Stimulated activated CD4-positive, alpha-beta T cell treated with anti-CD3 and anti-CD28 coated beads, Interleukin-4, amount 100 ng/mL, for 1 hour (primary cell): Measurements from ENCODE around the gene CCNF.
"Not testable (repeated sequence)": the region's sequence is repeated elsewhere in the genome, so short reads cannot be mapped to it uniquely, and the experiment has no call there.

ENCODE experiments used
- DNase-seq: peaks from one replicate; pipeline ENCODE4 v3.0.0-alpha.2; 2020

Gene CCNF

DNA sequence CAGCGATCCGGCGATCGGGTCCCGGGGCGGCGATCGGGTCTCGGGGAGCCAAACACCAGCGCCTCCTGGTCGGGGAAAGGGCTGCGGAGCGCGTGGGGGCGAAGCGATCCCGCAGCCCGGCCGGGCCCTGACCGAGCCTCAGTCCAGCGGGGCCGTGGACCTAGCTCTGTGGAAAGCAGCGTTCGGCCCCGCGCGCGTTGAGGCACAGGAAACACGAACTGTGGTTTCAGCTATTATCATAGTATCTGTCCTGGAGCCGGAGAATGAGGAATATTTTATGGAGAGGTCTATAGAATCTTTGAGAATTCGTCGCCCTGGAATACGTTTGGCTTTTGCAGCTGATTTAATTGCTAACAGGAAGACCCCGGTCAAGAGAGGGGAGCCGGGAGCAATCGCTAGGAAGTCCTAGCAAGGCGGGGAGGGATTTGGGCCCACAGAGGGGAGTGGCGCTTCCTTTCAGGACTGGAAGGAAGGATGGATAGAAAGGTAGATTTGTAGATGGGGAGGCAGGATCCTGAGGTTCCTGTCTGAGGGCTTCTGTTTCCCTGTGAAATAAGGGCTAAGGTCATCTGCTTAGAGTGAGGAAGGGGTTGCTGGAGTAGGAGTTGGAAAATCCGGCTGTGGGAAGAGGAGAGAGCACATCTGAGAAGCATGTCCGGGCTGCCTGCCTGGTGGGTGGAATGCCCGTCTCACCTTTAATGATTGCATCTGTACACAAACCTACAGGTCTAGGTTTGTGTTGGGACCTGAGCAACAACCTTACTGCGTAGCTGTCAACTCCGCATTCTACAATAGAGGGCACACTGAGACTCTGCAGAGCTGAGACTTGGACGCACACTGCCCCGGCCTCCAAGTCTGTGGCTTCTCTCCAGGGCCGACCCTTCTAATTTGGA, 770 bp downstream of the CCNF start:
- no peak for DNase-seq

DNA sequence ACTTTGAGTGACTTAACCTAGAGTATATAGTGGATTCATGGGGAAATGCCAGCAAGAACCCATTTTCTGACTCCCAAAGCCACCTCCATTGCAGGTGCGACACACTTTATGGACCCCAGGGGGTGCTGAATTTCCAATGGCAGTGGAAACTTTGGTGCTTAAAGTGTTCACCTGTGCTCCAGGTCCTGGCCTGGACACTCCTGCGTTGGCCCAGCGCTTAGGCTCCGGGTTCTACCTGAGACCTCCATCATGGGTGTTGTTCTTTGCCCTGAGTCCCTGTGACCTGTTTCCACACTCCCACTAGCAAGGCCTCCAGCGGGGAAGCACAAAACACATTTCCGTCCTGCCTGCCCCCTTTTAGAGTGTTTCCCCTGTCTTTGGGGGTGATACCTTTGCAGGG, 3.0 kb downstream of the CCNF start:
- no peak for DNase-seq

DNA sequence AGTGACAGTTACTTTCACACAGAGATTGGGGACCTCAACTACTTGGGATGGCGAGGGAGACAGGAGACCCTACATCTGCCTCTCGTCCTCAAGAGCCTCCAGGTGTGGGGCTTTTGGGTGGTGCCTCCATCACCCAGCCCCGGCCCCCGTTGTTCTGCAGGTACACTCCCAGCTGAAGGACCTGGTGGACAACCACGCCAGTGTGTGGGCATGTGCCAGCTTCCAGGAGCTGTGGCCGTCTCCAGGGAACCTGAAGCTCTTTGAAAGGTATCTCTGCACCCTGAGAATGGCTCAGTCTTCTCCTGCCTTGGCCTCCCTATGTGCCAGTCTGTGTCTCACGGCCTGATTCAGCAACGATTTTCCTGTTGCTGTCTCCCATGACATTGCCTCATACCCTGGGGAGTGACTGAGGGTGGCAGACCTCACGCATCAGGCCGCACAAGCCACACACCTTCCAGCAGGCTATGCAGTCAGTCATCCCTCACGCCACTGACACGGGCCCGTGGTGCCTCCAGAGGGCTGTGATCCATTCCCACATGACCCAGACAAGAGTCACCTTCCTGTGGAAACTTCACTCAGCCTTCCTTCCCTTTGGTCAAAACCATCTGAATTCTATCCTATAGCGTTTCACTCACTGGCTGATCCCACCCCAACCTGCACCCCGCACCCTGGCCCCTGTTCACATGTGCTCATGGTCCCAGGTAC, 3.7 kb downstream of the CCNF start:
- no peak for DNase-seq

DNA sequence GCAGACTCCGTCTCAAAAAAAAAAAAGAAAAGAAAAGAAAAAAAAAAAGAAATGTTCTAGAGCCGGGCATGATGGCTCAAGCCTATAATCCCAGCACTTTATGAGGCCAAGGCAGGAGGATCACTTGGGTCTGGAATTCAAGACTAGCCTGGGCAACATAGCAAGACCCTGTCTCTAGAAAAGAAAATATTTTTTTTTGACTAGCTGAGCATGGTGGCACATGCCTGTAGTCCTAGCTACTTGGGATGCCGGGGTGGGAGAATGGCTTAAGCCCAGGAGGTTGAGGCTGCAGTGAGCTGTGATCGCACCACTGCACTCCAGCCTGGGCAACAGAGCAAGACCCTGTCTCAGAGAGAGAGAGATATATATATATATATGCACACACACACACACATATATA, 6.0 kb downstream of the CCNF start:
- not testable (repeated sequence) for DNase-seq

DNA sequence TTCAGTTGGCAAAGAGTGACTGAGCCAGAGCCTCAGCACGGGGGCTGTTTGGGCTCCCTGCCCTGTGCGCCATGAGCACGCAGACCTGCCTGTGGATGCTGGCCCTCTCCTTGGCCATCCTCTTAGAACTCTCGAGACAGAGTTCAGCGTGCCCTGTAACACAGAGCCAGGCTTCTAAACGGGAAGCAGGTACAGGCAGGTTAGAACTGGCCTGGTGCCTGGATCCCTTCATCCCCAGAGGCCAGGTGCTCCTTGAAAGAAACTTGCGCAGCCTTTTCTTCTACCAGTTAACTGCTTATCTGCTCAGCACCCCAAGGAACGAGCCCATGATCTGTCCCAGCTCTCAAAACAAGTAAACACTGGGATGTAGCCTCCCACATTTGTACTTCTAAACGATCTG, 6.9 kb downstream of the CCNF start:
- DNase-seq = no peak

DNA sequence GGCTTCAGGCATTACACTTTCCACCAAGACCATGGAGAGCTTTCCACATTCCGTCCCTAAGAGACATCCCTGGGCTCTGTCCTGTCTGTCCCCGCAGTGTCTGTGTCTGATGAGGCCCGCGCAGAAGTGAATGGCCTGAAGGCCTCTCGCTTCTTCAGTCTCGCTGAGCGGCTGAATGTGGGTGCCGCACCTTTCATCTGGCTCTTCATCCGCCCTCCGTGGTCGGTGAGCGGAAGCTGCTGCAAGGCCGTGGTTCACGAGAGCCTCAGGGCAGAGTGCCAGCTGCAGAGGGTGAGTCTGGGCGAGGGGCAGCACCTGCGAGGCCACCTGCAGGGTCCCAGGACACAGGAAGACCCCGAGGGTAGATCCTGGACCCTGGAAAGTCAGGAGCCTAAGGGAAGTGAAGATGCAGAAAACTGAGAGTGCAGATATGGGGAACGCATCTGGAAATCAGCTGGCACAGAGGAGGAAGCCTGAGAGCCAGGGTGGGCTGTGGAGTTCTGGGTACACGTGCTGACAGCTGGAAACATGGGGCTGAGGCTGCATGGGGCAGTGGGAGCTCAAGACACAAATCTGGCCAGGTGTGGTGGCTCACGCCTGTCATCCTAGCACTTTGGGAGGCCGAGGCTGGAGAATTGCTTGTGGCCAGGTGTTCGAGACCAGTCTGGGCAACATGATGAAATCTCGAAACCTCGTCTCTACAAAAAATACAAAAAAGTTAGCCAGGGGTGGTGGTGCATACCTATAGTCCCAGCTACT, 8.0 kb downstream of the CCNF start:
- no peak for DNase-seq

DNA sequence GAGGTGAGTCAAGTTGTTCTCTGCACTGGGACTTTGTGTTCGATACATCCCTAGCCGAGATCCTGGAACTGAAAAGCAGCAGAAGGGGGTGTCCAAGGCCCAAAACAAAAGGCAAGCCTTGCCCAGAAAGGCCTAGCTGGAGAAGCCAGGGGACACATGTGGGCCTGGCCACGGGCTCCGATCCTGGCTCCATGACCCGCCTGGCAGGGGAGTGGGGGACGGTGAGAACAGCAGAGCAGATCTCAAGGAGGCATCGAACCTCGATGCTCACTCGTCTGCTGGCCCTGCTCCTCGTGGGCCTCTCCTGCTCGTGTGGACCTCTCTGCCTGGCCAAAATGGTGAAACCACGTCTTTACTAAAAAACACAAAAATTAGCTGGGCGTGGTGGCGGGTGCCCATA, 8.9 kb downstream of the CCNF start:
- no peak for DNase-seq

DNA sequence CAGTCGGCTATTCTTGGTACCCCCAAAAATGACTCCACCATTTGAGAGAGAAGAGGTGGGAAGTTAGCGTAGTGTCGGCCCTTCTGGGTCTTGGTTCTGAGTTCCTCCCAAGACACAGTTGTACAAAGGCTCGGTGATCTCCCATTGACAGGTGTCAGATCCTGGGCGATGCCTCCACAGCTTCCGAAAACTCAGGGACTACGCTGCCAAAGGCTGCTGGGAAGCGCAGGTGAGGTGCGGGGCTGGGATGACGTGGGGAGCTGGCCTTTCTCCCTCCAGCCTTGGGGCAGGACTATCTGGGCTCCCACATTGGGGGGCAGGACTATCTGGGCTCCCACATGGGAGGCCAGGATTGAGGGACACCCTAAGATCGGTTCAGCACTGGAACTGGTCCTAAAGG, 10.4 kb downstream of the CCNF start:
- DNase-seq = no peak

DNA sequence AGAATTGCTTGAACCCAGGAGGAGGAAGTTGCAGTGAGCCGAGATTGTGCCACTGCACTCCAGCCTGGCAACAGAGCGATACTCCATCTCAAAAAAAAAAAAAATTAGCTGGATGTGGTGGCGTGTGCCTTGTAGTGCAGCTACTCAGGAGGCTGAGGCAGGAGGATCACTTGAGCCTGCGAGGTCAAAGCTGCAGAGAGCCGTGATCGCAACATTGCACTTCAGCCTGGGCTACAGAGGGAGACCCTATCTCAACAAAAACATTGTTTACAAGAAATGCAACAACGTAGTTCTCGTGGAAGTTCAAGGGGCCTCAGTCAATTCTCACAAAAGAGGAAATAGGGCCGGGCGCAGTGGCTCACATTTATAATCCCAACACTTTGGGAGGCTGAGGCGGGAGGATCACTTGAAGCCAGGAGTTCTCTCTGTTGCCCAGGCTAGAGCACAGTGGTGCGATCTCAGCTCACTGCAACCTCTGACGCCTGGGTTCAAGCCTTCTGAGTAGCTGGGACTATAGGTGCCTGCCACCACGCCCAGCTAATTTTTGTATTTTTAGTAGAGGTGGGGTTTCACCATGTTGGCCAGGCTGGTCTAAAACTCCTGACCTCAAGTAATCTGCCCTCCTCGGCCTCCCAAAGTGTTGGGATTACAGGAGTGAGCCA, 12.0 kb downstream of the CCNF start:
- DNase-seq = not testable (repeated sequence)

DNA sequence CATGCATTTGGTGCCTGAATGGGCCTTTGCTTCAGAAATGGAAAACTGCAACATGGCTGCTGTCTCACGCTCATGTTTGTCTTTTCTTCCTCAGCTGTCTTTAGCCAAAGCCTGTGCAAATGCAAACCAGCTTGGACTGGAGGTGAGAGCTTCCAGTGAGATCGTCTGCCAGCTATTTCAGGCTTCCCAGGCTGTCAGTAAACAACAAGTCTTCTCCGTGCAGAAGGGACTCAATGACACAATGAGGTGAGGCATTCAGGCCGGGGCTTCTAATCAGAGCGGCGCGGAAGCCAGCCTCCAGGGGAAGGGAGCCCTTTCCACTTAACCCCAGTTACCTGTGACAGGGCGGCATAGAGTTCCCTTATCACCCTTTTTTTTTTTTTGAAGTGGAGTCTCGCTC, 14.3 kb downstream of the CCNF start:
- DNase-seq = no peak

DNA sequence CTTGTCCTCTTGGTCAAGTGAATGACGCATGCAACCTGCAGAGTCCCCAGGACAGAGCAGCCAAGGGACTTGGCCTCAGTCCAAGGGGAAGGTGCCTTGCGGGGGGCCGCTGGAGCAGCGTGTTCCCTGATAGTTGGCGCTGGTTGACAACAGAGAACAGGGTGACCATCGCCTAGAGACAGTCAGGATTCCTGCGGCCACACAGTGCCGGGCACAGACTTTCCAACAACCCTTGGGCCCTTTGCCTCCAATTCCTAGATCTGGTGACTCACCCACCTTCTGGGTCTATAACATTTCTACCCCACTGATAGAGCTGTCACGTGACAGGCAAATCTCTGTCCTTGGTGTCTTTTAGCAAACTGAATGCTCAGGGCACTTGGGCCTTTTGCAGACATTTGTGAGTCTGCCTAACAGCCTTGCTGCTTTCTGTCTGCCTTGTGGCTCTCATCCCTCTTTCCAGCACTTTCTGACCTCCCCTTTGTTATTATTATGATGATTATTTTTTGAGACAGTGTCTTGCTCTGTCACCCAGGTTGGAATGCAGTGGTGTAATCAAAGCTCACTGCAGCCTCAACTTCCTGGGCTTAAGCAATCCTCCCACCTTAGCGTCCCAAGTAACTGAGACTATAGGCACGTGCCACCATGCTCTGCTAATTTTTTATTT, 18.8 kb downstream of the CCNF start:
- no peak for DNase-seq

DNA sequence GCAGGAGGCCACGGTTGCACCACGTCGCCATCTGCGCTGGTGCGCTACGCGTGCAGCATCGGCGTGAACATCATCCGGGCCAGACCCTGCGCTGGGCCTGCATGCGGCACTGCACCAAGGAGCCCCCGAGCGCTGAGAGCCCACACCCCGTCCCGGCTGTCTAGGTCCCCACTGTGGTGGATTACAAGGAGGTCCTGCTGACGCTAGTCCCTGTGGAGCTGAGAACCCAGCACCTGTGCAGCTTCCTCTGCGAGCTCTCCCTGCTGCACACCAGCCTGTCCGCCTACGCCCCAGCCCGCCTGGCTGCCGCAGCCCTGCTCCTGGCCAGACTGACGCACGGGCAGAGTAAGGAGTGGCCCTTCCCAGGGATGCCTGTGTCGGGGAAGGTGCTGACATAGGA, 19.9 kb downstream of the CCNF start:
- no peak for DNase-seq

DNA sequence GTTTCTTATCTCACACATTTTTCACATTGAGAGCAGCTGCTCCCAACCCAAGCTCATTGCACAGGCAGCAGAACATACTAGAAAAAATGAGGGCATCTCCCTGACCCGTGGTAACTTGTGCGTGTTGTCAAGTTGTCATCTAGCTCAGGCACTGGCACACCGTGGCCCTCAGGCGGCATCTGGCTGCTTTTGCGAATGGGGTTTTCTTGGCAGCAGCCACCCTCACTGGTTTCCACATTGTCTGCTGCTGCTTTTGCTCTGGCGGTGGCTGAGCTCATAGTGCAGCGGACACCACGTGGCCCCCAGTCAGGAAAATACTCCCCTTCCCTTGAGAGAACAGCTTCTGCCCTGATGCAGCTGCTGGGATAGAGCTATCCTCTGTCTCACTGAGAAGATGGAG, 21.3 kb downstream of the CCNF start:
- DNase-seq = no peak

DNA sequence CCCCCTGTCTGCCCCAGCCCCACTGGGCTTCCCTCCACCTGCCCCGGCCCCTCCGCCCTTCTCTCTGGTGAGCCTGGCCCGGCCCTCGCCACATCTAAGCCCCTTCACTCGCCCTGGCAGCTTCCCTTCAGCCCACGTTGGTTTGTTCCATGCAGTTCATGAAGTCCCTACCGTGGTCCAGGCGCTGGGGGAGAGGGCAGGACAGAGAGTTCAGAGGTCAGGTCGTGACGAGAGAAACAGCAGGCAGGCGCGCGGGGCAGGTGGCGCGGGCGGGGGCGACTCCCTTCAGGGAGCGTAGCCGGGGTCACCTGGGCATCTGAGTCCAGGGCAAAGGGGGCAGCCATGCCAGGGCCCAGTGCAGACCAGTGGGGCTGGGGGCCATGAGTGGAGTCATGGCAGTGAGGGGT, 21.7 kb downstream of the CCNF start:
- DNase-seq = no peak

DNA sequence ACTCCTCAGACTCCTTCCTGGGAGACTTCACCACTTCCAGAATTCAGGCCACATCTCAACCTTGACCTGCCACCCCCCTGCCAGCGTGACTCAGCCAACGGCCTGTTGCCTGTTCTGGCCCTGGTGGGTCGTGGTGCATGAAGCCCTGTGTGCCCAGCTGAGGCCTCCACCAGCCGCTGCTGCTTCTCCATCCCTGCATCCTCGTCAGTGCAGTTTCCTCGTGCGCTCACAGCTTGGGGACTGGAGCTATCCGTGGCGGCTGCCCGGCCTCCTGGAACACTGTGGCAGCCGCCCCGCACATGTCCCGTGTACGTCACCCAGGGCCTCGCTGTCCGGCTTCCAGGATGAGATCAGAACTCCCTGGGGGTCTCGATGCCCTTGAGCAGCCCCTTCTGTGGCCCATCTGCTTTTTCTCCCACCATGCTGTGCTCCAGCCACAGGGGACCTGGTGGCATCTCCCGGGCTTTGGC, 22.6 kb downstream of the CCNF start:
- DNase-seq = no peak

DNA sequence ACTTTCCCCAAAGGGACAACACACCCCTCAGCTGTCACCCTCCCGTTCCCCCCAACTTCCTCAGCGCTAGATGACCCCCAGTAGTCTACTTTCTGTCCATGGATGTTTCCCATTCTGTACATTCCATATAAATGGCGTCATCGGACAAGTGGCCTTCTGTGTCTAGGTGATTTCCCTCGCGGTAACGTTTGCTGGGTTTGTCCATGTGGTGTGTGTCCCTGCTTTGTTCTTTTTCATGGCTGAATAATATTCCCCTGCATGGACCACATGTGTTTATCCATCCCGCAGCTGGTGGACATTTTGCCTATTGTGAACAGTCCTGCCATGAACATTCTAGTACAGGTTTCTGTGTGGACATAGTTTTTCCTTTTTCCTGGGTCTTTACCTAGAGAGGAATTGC, 23.4 kb downstream of the CCNF start:
- DNase-seq = no peak

DNA sequence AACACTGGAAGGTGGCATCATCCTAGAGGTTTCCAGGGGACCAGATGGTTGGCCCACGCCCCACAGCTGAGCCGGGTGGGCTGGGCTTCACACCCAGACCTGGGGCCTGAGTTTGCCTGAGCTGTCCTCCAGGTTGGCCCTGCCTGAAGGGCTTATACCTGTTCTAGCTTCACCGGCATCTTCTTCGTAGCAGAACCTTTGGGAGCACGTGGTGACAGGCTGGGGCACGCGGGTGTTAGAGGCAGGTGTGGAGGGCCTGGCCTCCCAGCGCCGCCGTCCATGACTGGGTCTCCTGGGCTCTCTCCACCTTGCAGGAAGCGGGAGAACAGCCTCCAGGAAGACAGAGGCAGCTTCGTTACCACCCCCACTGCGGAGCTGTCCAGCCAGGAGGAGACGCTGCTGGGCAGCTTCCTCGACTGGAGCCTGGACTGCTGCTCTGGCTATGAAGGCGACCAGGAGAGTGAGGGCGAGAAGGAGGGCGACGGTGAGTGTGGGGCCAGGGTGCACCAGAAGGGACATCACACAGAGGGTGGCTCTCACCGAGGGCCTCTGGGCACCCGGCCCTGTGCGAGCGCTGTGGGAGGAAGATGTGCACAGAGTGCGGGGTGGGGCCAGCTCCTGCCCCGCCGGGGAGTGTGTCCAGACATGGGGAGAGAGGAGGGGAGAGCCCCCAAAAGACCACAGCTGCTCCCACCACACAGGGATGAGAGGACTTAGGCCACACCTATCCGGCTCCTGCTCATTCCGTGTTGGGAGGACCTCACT, 26.0 kb downstream of the CCNF start:
- no peak for DNase-seq

DNA sequence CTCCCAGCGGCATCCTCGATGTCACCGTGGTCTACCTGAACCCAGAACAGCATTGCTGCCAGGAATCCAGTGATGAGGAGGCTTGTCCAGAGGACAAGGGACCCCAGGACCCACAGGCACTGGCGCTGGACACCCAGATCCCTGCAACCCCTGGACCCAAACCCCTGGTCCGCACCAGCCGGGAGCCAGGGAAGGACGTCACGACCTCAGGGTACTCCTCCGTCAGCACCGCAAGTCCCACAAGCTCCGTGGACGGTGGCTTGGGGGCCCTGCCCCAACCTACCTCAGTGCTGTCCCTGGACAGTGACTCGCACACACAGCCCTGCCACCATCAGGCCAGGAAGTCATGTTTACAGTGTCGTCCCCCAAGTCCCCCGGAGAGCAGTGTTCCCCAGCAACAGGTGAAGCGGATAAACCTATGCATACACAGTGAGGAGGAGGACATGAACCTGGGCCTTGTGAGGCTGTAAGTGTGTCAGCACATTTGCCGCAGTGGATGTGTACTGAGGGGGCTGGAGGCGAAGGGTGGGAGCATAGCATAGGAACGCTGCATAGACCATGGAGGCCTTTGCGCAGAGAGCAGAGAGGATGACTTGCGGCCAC, 27.4 kb downstream of the CCNF start:
- DNase-seq = no peak

DNA sequence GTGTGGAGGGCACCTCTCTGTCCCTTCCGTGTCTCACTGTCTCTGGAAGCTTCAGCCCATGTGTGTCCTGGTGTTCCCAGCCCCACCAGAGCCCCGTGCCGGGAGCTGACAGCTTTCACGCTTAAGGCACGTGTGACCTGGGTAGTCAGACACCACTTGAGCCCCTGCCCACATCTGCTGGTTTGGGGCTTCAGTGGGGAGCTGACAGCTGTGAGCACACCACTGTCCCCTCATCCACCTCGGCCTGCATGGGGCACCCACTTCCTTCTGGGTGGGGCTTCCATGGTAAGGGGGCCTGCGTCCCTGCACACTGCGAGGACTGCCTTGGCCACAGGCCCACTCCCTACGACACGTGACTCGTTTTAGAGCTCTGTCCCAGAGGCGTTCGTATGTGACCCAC, 28.0 kb downstream of the CCNF start:
- DNase-seq = no peak

DNA sequence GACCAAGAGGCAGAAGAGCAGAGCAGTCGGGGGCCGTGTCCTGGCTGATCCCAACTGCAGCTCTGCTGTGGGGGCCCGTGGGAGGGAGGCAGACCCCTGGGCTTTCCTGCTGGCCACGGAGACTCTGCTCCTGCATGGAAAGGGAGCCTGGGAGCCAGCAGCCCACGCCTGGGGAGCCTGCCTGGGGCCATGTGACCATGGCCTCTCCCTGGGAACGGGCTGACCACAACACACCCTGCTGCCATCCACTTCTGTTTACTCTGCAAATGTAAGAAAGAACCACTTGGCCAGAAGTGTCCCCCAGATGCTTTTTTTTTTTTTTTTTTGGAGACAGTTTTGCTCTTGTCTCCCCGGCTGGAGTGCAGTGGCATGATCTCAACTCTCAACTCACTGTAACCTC, 28.7 kb downstream of the CCNF start:
- DNase-seq = no peak
